Putamen (tissue), 1 donor: Measurements from ENCODE around the gene ISOC2.
"Not testable (repeated sequence)": the region's sequence is repeated elsewhere in the genome, so short reads cannot be mapped to it uniquely, and the experiment has no call there.

Source experiments
- DNase-seq: peaks from one replicate; pipeline ENCODE4 v3.0.0-alpha.2; 2016; ENCODE audit warnings: low spot score

Gene ISOC2

DNA sequence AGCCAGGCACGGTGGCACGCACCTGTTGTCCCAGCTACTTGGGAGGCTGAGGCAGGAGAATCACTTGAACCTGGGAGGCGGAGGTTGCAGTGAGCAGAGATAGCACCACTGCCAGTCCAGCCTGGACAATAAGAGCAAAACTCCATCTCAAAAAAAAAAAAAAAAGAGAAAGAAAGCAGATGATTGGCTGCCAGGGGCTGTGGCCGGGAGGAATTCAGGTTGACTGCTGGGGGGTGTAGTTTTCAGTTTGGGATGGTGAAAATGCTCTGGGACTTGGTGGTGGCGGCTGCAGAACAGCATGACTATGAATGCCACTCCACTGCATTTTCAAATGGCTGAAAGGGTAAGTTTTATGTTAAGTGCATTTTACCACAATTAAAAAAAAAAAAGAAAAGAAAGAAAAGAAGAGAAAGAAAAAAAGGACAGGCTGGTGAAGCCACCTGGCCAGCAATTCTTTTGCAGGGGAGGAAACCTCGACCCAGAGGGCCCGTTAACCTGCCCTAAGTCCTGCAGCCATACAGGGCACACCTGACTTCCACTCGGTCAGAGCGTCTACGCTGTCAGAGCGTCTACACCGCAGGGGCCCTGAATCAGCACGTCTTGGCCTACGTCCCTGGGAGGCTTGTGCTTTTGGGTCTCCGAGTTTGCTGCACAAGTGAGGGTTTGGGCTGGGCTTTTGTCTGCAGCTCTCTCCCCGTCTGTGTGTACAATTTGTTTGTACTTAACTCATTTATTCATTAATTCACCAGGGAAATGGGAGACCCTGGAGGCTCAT is 3.6 kb downstream of the ISOC2 start:
- DNase-seq: no peak

GRCh38 chr19:55456347-55456746 is 5.1 kb downstream of the ISOC2 start:
- DNase-seq: no peak

- no peak for DNase-seq
Observed at GRCh38 chr19:55455576-55456235, 5.7 kb downstream of the ISOC2 start.

GRCh38 chr19:55454787-55455243 is 6.6 kb downstream of the ISOC2 start:
- peak; percentile 75 for DNase-seq

DNA sequence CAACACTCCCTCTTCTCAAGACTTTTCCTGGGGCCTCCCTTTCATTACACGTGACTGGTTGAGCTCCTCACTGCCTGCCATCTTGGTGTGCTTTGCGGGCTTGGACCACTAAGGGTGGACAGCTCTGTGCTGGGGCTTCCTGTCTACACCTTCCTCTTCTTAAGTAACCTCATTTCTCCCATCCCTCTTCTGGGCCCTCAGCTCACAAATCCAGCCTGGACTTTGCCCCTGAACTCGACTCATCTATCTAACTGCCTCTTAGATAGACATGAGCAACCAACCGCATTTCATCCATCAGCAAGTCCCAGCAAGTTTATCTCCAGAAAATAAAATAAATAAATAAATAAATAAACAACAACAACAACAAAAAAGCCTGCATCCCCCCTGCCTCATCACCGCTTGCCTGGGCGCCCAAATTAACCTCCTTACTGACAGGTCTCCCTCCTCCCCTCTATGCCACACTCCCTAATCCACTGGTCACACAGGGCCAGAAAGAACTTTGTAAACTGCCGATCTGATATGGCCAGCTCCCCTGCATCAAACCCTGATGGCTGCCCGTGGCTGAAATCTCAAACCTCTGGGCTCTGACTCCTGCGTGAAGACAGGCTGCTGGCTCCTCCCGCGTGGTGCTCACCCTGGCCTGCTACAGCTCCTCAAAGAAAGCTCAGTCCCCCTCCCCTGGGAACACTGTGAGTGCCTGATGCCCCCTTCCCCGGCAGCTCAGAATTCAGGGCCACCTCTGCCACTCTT is 7.8 kb downstream of the ISOC2 start:
- DNase-seq: no peak

GRCh38 chr19:55452749-55453346 is 8.6 kb downstream of the ISOC2 start:
- DNase-seq: peak; percentile 97

DNA sequence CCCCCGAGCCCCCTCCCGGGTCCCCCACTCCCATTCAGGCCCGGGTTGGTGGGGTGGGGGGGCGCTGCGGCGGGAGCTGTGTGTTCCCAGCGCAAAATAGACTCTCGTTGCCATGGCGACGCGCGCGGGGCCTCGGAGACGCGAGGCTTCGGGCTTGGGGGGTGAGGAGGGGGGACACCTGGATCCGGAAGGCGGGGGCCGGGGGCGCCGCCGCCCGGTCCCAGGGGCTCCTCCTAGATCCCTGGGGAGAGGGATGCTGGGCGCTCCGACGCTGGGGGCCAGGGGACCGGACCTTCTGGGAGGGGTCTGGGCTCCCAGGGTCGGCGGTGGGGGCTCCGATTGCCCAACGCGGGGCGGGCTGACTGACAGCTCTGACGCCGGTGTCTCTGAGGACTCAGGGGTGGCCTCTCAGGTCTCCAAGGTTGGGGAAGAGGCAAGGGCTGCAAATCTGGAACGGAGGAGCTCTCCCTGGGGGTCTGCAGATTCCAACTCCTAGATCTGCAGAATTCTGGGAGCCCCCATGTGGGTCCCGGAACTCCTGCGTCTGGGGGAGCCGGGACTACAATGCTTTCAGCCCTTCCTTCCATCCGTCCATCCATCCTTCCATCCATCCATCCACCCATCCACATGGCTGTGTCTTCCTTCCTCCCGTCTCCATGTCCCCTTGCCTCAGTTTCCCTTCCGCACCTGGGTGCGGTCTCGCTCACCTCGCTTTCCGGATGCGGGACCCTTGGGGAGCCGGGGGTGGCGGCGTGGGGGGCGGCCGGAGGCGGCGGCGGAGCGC is 9.3 kb downstream of the ISOC2 start:
- peak; percentile 72 for DNase-seq

- DNase-seq: no peak
Observed at GRCh38 chr19:55451163-55451964, 10.1 kb downstream of the ISOC2 start.

- DNase-seq: no peak
Observed at GRCh38 chr19:55449469-55449868, 12.0 kb downstream of the ISOC2 start.

DNA sequence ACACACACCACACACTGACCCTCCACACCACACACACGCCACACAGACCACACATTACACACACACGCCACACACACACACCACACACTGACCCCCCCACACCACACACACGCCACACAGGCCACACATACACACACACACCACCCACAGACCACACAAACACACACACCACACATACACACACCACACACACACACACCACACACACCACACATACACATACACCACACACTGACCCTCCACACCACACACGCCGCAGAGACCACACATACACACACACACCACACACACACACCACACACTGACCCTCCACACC is 13.3 kb downstream of the ISOC2 start:
- DNase-seq: not testable (repeated sequence)

DNA sequence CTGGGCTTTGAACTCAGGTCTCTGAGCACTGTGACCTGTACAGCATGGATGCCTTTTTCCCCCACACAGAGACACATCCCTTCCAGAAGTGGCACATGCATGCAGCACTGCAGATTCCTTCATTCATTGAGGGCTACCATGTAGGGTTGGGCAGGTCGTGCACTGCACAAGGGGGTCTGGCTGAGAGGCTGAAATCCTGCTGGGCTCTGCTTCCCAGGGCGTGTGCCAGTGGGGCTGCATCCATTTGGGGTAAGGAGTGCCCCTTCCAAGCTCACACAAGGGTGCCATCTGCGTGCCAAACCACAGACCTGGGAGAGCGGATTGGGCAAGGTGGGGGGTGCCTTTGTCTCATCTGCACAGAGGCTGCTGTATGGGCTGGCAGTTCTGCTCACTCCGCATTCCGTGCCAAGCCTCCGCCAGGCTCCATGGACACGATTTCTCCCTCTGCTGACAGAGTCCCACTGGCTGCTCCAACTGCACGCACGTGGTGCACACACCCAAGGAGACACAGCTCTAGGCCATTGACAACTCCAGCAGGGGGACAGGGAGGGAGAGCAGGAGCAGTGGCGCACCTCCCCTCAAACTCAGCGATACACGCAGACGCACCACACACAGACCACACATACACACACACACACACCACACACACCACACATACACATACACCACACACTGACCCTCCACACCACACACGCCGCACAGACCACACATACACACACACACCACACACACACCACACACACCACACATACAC is 13.8 kb downstream of the ISOC2 start:
- no peak for DNase-seq

DNA sequence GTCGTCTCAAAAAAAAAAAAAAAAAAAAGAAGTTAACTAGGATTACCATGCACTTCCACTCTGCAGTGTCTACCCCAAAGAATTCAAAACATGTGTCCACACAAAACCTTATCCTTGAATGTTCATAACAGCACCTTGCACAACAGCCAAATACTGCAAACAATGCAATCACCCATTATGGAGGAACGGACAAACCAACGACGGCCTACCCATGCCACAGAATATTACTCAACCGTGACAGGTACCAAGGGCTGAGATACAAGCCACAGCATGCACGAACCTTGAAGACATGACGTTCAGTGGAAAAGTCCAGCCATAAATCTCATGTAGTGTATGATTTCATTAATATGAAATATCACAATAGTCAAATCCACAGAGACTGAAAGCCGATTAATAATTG is 15.4 kb downstream of the ISOC2 start:
- no peak for DNase-seq

- no peak for DNase-seq
Observed at GRCh38 chr19:55444646-55445045, 16.8 kb downstream of the ISOC2 start.

DNA sequence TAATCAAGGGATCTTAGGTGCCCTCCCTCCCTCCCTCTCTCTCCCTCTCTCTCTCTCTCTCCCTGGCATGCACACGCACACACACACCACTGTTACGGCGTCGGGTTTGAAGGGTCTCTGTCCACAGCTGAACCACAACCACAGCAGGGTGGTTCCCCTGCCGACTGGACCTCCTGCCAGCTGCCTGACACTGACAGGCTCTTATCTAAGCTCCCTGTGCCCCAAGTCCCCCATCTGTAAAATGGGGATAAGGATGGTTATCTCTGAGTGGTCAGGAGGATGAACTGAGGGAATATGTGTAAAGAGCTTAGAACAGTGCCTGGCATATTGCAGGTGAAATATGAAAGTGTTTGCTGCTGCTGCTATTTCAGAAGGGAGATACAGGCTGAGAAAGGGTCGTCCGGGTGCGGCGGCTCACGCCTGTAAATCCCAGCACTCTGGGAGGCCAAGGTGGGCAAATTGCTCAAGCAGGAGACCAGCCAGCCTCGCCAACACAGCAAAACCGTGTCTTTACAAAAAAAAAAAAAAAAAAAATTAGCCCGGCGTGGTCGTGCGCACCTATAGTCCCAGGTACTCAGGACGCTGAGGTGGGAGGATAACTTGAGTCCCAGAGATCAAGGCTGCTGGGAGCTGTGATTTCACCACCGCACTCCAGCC is 17.5 kb downstream of the ISOC2 start:
- no peak for DNase-seq

GRCh38 chr19:55443045-55443823 is 18.2 kb downstream of the ISOC2 start, which contains the start of gene SHISA7:
TSS of gene SHISA7 (minus strand) at chr19:55443300. CDS start at chr19:55442863, 437 bp downstream.
- no peak for DNase-seq

DNA sequence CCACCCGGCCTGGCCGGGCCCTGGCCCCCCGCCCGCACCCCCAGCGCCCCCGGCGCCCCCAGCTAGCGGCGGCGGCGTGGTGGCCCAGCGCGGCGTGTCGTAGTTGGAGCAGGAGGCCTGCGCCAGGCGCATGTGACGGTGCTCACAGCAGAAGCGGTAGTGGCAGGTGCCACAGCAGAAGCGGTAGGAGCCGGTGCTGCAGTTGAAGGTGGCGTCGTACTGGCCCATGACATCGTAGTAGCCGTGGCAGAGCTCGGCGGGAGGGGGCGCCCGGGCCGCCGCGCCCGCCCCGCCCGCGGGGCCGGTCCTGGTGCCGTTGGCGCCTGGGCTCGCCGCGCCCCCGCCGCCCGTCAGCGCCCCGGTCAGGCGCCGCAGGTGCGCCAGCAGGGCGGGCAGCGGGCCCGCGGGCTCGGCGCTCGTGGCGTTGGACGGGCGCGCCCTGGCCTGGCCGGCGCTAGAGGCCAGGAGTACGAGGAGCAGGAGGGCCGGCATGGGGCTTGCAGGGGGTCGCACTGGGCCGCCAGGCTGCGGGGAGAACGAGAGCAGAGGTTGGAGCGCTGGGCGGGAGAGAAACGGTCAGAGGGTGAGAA is 19.0 kb downstream of the ISOC2 start:
- DNase-seq: no peak

GRCh38 chr19:55441692-55442321 is 19.6 kb downstream of the ISOC2 start:
- no peak for DNase-seq

DNA sequence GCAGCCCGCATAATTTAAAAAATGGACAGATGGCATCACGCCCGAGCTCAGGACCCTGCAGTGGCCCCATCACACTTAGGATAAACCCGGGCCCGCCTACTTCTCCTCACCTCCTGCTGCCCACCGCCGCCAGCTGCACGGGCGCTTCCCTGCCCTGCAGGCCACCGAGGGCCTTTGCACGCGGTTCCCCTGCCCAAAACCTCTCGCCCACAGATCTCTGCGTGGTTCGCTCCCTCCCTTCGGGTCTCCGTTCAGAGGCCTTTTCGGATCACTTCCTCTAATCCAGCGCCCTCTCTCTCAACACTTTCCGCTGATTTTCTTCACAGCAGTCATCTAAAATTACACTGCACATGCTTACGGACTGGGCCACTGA is 20.1 kb downstream of the ISOC2 start:
- DNase-seq: no peak
